Hepatocyte (in vitro differentiated cells): ENCODE results near the gene CROCC2.

Source experiments
- EZH2 ChIP-seq: fragments of 200-600 bp; sonication (generic); IDR thresholded peaks from 2 replicates; pipeline ENCODE4 v1.6.1; 2016; ENCODE audit warnings: antibody characterized with exemption, mild to moderate bottlenecking, borderline replicate concordance
- EZH2phosphoT487 ChIP-seq: fragments of 200-600 bp; sonication (generic); IDR thresholded peaks from one replicate; pipeline ENCODE4 v1.6.1; 2018; ENCODE audit warnings: antibody characterized with exemption, mild to moderate bottlenecking, low read depth, moderate library complexity; ENCODE audit not compliant: unreplicated experiment, severe bottlenecking
- TF ChIP-seq, protein P1 (sequence below): fragments of 200-600 bp; sonication (generic); IDR thresholded peaks from 2 replicates; pipeline ENCODE4 v1.5.1; 2016; ENCODE audit warnings: antibody characterized with exemption, mild to moderate bottlenecking; ENCODE audit not compliant: poor library complexity

GRCh38 chr2:241020629-241021190, 114.6 kb downstream of the CROCC2 start:
- TF ChIP-seq EZH2, result no peak
- TF ChIP-seq, protein P1, sequence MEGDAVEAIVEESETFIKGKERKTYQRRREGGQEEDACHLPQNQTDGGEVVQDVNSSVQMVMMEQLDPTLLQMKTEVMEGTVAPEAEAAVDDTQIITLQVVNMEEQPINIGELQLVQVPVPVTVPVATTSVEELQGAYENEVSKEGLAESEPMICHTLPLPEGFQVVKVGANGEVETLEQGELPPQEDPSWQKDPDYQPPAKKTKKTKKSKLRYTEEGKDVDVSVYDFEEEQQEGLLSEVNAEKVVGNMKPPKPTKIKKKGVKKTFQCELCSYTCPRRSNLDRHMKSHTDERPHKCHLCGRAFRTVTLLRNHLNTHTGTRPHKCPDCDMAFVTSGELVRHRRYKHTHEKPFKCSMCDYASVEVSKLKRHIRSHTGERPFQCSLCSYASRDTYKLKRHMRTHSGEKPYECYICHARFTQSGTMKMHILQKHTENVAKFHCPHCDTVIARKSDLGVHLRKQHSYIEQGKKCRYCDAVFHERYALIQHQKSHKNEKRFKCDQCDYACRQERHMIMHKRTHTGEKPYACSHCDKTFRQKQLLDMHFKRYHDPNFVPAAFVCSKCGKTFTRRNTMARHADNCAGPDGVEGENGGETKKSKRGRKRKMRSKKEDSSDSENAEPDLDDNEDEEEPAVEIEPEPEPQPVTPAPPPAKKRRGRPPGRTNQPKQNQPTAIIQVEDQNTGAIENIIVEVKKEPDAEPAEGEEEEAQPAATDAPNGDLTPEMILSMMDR, result no peak
- no peak for TF ChIP-seq EZH2phosphoT487
